ENCODE results near the gene PALD1.

PALD1 gene

GRCh38 chr10:70571636-70572439 is 93.3 kb downstream of the PALD1 start:
- Histone ChIP-seq H3F3A (ENCODE audit: control insufficient read depth, insufficient read depth) (peaks cover 1% of the 10 kb centered on the region), H3K4me3 (ENCODE audit: low read length) (no peak overlapping the region), H3K4me2 (ENCODE audit: low read length) (no peak overlapping the region), H3K36me3 (ENCODE audit: control insufficient read depth, low read length) (peaks cover 10% of the 10 kb centered on the region; the same call in 1 of the 2 replicates), H3K79me2 (ENCODE audit: control insufficient read depth, low read length) (no peaks in the 10 kb centered on the region), H4K20me1 (ENCODE audit: control insufficient read depth, insufficient read depth, low read depth, low read length) (no peaks in the 10 kb centered on the region), H3K4me1 (ENCODE audit: control insufficient read depth, low read length) (peaks cover 16% of the 10 kb centered on the region), H3K9me2 (replicated peaks; ENCODE audit: control insufficient read depth, low read length) (no peaks in the 10 kb centered on the region), H3K27ac (ENCODE audit: low read depth, low read length) (no peak overlapping the region), H3K9me3 (ENCODE audit: control insufficient read depth, insufficient read depth, low read length) (no peaks in the 10 kb centered on the region), H3K27me3 (ENCODE audit: control insufficient read depth, low read length) (no peaks in the 10 kb centered on the region)
- TF ChIP-seq EZH2phosphoT487 (IDR thresholded peaks at IDR 0.05; ENCODE audit: borderline replicate concordance, low read length) (no peak), CTCF (IDR thresholded peaks at IDR 0.05; ENCODE audit: low read depth, low read length, poor library complexity, severe bottlenecking) (no peak)

- Histone ChIP-seq H3K27ac (ENCODE audit: low read depth, low read length) (no peak overlapping the region), H3F3A (ENCODE audit: control insufficient read depth, insufficient read depth) (peaks cover 3% of the 10 kb centered on the region)
Observed at GRCh38 chr10:70573599-70574506, 95.3 kb downstream of the PALD1 start.

GRCh38 chr10:70575486-70575873 is 96.9 kb downstream of the PALD1 start:
- H3K4me1 ChIP-seq (ENCODE audit: control insufficient read depth, low read length): peaks cover 37% of the 10 kb centered on the region
- H3K27me3 ChIP-seq (ENCODE audit: control insufficient read depth, low read length): no peaks in the 10 kb centered on the region
- H3K9me2 ChIP-seq (replicated peaks; ENCODE audit: control insufficient read depth, low read length): no peaks in the 10 kb centered on the region
- no peaks in the 10 kb centered on the region for H3K36me3 ChIP-seq (ENCODE audit: control insufficient read depth, low read length)
- TF ChIP-seq CTCF (IDR thresholded peaks at IDR 0.05; ENCODE audit: low read depth, low read length, poor library complexity, severe bottlenecking) (no peak), EZH2phosphoT487 (IDR thresholded peaks at IDR 0.05; ENCODE audit: borderline replicate concordance, low read length) (no peak)
- no peak overlapping the region for H3K4me3 ChIP-seq (ENCODE audit: low read length)
- peak overlapping the region; percentile 74 for H3K4me2 ChIP-seq (ENCODE audit: low read length)
- H3K79me2 ChIP-seq (ENCODE audit: control insufficient read depth, low read length): no peaks in the 10 kb centered on the region
- peak overlapping the region; percentile 58 for H3K27ac ChIP-seq (ENCODE audit: low read depth, low read length)
- no peaks in the 10 kb centered on the region for H4K20me1 ChIP-seq (ENCODE audit: control insufficient read depth, insufficient read depth, low read depth, low read length)
- peaks cover 3% of the 10 kb centered on the region for H3F3A ChIP-seq (ENCODE audit: control insufficient read depth, insufficient read depth)
- H3K9me3 ChIP-seq (ENCODE audit: control insufficient read depth, insufficient read depth, low read length): no peaks in the 10 kb centered on the region

More at GRCh38 chr10:70573599-70574506, 95.3 kb downstream of the PALD1 start:
- H3K4me2 ChIP-seq (ENCODE audit: low read length): no peak overlapping the region
- H3K4me1 ChIP-seq (ENCODE audit: control insufficient read depth, low read length): peaks cover 36% of the 10 kb centered on the region
- H3K27me3 ChIP-seq (ENCODE audit: control insufficient read depth, low read length): no peaks in the 10 kb centered on the region
- peaks cover 2% of the 10 kb centered on the region; the same call in 1 of the 2 replicates for H3K36me3 ChIP-seq (ENCODE audit: control insufficient read depth, low read length)
- TF ChIP-seq EZH2phosphoT487 (IDR thresholded peaks at IDR 0.05; ENCODE audit: borderline replicate concordance, low read length): no peak
- no peak for TF ChIP-seq CTCF (IDR thresholded peaks at IDR 0.05; ENCODE audit: low read depth, low read length, poor library complexity, severe bottlenecking)
- H4K20me1 ChIP-seq (ENCODE audit: control insufficient read depth, insufficient read depth, low read depth, low read length): no peaks in the 10 kb centered on the region
- no peak overlapping the region for H3K4me3 ChIP-seq (ENCODE audit: low read length)
- H3K9me3 ChIP-seq (ENCODE audit: control insufficient read depth, insufficient read depth, low read length): no peaks in the 10 kb centered on the region
- no peaks in the 10 kb centered on the region for H3K79me2 ChIP-seq (ENCODE audit: control insufficient read depth, low read length)
- H3K9me2 ChIP-seq (replicated peaks; ENCODE audit: control insufficient read depth, low read length): no peaks in the 10 kb centered on the region

All from DOHH2 (cell line).